ENCODE measurements around the gene STAG3.
"Not testable (repeated sequence)": the region's sequence is repeated elsewhere in the genome, so short reads cannot be mapped to it uniquely, and the experiment has no call there.

Gene STAG3

DNA sequence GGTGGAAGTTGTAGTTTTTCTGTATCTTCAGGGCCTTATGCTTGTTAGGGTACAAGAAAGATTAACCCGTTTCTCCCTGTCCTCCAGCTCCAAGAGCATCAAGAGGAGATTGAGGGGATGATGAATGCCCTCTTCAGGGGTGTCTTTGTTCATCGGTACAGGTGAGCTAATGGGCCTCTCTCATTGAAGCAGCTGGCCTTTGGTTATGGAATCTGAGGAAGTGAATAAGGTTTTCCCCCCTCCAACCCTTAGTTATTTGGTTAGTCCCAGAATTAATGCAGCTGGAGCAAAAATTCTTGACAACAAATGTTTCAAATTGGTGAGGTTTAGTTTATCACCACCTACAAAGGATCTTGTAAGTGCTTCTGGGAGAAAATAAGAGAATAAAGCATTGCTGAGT lies 17.5 kb downstream of the STAG3 start:
- intact Hi-C loops (cut with DNase I) = no loop called here
- no peak for DNase-seq

- intact Hi-C loops (cut with DNase I); DNase-seq: not testable (repeated sequence)
Measured at GRCh38 chr7:100195901-100196322, 18.2 kb downstream of the STAG3 start.

- intact Hi-C loops (cut with DNase I) = no loop called here
- peak in 1 of 42 donors; percentile 21 for DNase-seq
Measured at GRCh38 chr7:100198266-100198665, 20.5 kb downstream of the STAG3 start.

GRCh38 chr7:100200693-100201092 lies 23.0 kb downstream of the STAG3 start:
- intact Hi-C loops (cut with DNase I) = no loop called here
- DNase-seq = no peak

DNA sequence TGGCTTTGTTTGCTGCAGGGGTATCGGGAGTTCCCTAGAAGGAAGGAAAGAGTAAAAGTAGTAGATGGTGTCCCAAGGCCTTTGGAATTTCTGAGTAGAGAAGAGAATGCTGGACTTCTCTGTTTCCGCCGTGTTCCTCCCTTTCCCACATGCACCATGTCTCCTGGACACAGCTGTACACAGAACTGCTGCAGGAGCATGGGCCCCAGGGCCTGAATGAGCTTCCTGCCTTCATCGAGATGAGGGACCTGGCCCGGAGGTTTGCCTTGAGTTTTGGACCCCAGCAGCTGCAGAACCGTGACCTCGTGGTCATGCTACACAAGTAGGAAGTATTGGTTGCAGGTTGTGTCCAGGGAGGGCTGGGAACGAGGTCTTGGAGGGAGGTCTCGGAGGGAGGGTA lies 26.7 kb downstream of the STAG3 start:
- intact Hi-C loops (cut with DNase I) = no loop called here
- DNase-seq = no peak

GRCh38 chr7:100208911-100209408 lies 31.2 kb downstream of the STAG3 start:
- DNase-seq = no peak
- intact Hi-C loops (cut with DNase I) = no loop called here

- DNase-seq = no peak
- intact Hi-C loops (cut with DNase I) = no loop called here
Measured at GRCh38 chr7:100209493-100209892, 31.8 kb downstream of the STAG3 start.

DNA sequence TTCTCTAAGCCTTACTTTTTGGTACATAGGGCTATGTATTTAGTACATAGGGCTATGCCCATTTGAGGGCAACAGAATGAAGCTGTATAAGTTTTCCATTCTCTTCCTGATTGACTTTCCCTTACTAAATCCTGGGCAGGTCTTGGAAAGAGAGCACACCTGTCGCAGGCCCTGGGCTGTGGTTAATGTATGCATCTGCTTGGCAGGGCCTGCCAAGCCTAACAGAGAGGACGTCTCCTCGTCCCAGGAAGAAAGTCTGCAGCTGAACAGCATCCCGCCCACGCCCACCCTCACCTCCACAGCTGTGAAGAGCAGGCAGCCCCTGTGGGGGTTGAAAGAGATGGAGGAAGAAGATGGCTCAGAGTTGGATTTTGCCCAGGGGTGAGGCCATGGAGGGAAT lies 33.1 kb downstream of the STAG3 start:
- intact Hi-C loops (cut with DNase I) = no loop called here

GRCh38 chr7:100211342-100211780 lies 33.6 kb downstream of the STAG3 start:
- intact Hi-C loops (cut with DNase I) = no loop called here
- DNase-seq = no peak

More for the DNA sequence above, 33.1 kb downstream of the STAG3 start:
- DNase-seq = peak in 12 of 42 donors; percentile 16 to 62 (median 32)

DNA sequence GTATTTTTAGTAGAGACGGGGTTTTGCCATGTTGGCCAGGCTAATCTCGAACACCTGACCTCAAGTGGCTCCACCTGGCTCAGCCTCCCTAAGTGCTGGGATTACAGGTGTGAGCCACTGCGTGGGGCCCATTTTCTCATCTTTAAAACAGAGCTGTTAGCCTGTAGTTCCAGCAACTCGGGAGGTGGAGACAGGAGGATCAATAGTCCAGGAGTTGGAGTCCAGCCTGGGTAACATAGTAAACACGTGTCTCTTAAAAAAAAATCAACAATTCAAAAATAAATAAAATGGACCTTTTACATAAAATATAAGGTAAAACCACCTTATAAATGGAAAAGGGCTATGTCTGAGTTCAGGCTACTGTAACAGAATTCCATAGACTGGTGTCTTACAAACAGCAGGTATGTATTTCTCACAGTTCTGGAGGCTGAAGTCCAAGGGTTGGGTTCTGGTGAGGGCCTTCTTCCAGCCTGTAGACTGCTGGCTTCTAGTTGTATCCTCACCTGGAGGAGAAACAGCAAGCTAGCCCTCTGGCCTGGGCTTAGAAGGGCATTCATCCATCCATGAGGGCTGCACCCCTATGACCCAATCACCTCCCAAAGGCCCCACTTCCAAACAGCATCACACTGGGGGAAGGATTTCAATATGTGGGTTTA lies 35.0 kb downstream of the STAG3 start:
- no peak for DNase-seq
- intact Hi-C loops (cut with DNase I) = no loop called here

- intact Hi-C loops (cut with DNase I) = no loop called here
- no peak for DNase-seq
Measured at GRCh38 chr7:100213672-100214071, 36.0 kb downstream of the STAG3 start.

- DNase-seq = not testable (repeated sequence)
Measured at GRCh38 chr7:100214356-100214755, 36.6 kb downstream of the STAG3 start.

DNA sequence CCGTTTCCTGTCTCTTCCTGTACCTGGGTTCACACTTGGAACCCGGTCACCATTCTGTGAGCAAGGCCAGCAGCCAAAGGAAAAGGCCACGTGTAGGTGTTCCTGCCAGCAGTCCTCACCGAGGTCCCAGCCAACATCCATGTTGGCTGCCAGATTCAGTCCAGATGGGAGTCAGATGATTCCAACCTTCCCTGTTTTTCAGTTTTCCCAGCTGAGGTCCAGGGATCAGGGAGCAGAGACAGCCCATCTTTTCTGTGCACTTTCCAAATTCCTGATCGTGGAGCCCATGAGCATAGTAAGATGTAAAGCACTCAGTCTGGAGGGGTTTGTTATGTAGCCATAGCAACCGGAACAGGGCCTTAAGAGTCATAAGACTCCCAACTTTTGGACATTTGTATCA lies 38.2 kb downstream of the STAG3 start:
- intact Hi-C loops (cut with DNase I) = loop anchor here (5.0 kb wide), 1 partner anchor 51 kb away; no protein-coding TSS in a partner anchor
- DNase-seq = peak in 12 of 42 donors; percentile 19 to 62 (median 36)

More at GRCh38 chr7:100214356-100214755, 36.6 kb downstream of the STAG3 start:
- intact Hi-C loops (cut with DNase I) = not testable (repeated sequence)

- intact Hi-C loops (cut with DNase I) = loop anchor here (5.0 kb wide), 1 partner anchor 49 kb away; no protein-coding TSS in a partner anchor
- peak; percentile 60 to 97 (median 92) for DNase-seq
Measured at GRCh38 chr7:100217934-100218333, 40.2 kb downstream of the STAG3 start.

DNA sequence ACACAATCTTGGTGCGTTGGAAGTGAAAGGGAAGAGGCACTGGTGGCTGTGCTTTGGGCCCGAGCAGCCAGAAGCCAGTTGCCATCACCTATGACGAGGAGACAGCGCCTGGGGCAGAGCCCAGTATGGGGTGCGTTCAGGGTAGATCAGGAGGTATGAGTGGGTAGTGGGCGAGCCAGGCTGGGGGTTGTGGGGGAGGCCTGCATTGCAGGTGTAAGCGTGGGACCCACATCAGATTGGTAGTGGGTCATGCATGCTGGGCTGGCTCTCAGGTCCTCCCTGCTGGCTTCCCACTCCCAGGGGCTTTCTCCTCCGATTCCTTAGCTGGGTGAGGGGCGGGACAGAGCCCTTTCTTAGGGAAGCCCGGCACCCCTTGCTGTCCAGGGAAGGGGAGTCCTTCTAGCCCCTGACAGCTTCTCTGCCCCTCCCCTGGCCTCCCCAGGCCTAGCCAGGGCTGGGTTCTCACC lies 41.6 kb downstream of the STAG3 start:
- intact Hi-C loops (cut with DNase I) = loop anchor here (5.0 kb wide), 1 partner anchor 48 kb away; no protein-coding TSS in a partner anchor
- no peak for DNase-seq

DNA sequence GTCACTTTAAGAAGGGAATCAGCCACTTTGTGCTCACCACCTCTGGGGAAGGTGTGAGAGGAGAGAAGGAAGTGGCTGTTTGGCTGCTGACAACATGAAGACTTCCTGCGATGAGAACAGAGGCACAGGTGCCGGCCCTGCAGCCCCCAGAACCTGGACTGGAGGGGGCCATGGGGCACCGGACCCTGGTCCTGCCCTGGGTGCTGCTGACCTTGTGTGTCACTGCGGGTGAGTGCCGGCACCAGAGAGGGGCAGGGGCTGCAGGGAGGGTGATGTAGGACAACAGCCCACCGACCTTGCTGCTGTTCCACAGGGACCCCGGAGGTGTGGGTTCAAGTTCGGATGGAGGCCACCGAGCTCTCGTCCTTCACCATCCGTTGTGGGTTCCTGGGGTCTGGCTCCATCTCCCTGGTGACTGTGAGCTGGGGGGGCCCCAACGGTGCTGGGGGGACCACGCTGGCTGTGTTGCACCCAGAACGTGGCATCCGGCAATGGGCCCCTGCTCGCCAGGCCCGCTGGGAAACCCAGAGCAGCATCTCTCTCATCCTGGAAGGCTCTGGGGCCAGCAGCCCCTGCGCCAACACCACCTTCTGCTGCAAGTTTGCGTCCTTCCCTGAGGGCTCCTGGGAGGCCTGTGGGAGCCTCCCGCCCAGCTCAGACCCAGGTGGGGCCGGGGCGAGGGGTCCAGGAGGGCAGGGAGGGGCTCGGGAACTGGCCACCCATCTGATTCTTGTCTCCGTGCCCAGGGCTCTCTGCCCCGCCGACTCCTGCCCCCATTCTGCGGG lies 42.3 kb downstream of the STAG3 start, which contains the start of gene PVRIG:
Gene PVRIG (plus strand): TSS at position 149 of the 785 bp plus-strand sequence. CDS start 22 bp downstream, at position 171.
- not testable (repeated sequence) for DNase-seq
- intact Hi-C loops (cut with DNase I) = loop anchor here (5.0 kb wide), 1 partner anchor 47 kb away; no protein-coding TSS in a partner anchor

GRCh38 chr7:100220586-100221230 lies 43.0 kb downstream of the STAG3 start:
- no peak for DNase-seq
- intact Hi-C loops (cut with DNase I) = no loop called here

DNA sequence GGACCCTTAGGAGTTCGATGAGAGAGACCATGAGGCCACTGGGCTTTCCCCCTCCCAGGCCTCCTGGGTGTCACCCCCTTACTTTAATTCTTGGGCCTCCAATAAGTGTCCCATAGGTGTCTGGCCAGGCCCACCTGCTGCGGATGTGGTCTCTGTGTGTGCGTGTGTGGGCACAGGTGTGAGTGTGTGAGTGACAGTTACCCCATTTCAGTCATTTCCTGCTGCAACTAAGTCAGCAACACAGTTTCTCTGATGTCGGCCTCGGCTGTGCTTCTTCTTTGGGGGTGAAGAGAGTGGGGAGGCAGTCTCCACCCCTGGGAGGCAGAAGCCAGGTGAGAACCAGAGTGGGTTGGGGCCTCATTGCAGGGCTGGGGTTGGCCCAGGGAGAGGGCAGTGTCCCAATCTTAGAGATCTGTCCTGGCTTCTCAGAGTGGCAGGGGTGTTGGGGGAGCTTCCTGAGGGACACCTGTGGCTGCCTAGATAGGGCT lies 43.6 kb downstream of the STAG3 start:
- intact Hi-C loops (cut with DNase I) = no loop called here
- DNase-seq = no peak
